ENCODE data around the gene MAP2K5.

The MAP2K5 gene

GRCh38 chr15:67506775-67507747 is 35.4 kb upstream of the MAP2K5 start:
- ATAC-seq, result no peak
- TF ChIP-seq CSRNP3 (CRISPR knock-in tag; IDR thresholded peaks at IDR 0.05) (no peak), TOX (CRISPR knock-in tag; IDR thresholded peaks at IDR 0.05; ENCODE audit: borderline replicate concordance) (no peak), RARB (CRISPR knock-in tag; IDR thresholded peaks at IDR 0.05) (no peak), ARNTL (CRISPR knock-in tag; IDR thresholded peaks at IDR 0.05; ENCODE audit: borderline replicate concordance, low read depth) (no peak), OSR1 (CRISPR knock-in tag; IDR thresholded peaks at IDR 0.05) (no peak), BACH2 (CRISPR knock-in tag; IDR thresholded peaks at IDR 0.05; ENCODE audit: borderline replicate concordance) (no peak), ZNF8 (CRISPR knock-in tag; IDR thresholded peaks at IDR 0.05) (no peak), ZNF565 (CRISPR knock-in tag; conservative IDR thresholded peaks at IDR 0.05; ENCODE audit: low read depth) (no peak), ZFP30 (CRISPR knock-in tag; IDR thresholded peaks at IDR 0.05) (no peak), SNAI2 (CRISPR knock-in tag; IDR thresholded peaks at IDR 0.05) (no peak)

DNA sequence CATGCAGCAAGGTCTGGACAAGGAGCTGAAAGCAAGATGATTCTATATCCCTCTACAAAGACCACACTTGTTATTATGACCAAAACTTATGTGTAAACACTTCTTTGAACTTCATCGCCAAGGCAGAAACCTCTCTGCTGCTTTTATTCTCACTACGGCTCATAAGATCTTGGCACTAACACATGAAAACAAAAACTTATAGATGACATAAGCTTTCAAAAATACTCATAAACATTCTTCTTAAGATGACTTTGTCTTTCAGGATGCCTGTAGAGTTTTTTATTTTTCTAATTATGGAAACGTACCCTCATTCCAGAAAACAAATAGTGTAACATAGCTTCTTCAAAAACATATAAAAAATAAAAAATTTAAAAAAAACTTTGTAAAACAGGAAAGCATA is 34.1 kb upstream of the MAP2K5 start:
- TF ChIP-seq OSR1 (CRISPR knock-in tag; IDR thresholded peaks at IDR 0.05) (no peak), ARNTL (CRISPR knock-in tag; IDR thresholded peaks at IDR 0.05; ENCODE audit: borderline replicate concordance, low read depth) (no peak), ESRRG (CRISPR knock-in tag; IDR thresholded peaks at IDR 0.05) (no peak), POU6F1 (CRISPR knock-in tag; IDR thresholded peaks at IDR 0.05; ENCODE audit: borderline replicate concordance, low read depth) (no peak), CREB5 (CRISPR knock-in tag; IDR thresholded peaks at IDR 0.05; ENCODE audit: low read depth) (no peak), PPARA (CRISPR knock-in tag; IDR thresholded peaks at IDR 0.05; ENCODE audit: borderline replicate concordance) (no peak), TSHZ2 (CRISPR knock-in tag; IDR thresholded peaks at IDR 0.05) (no peak)
- ATAC-seq, result no peak

DNA sequence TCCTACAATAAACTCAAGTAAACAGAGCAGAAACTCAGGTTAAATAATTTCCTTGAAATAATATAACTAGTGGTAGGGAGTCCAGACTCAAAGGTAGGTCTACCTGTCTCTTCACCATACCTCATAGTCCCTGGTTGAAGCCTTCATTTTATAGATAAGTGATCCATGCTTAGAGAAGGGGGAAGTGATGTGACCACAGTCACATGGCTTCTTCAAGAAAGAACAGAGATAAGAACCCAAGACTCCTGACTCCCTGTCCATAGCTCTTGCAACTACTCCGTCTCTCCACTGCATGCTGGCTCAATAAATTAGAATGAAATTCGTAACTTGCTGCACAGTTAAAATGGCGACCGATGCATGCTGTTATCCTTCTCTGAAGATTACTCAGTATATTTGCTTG is 32.6 kb upstream of the MAP2K5 start:
- no peak for ATAC-seq
- no peak for TF ChIP-seq SNAI2 (CRISPR knock-in tag; IDR thresholded peaks at IDR 0.05)
- no peak for TF ChIP-seq ZNF565 (CRISPR knock-in tag; conservative IDR thresholded peaks at IDR 0.05; ENCODE audit: low read depth)
- TF ChIP-seq ESRRG (CRISPR knock-in tag; IDR thresholded peaks at IDR 0.05), result no peak
- no peak for TF ChIP-seq TCF4 (CRISPR knock-in tag; IDR thresholded peaks at IDR 0.05; ENCODE audit: borderline replicate concordance)
- TF ChIP-seq OSR1 (CRISPR knock-in tag; IDR thresholded peaks at IDR 0.05), result no peak
- no peak for TF ChIP-seq ZFP30 (CRISPR knock-in tag; IDR thresholded peaks at IDR 0.05)
- no peak for TF ChIP-seq PPARA (CRISPR knock-in tag; IDR thresholded peaks at IDR 0.05; ENCODE audit: borderline replicate concordance)
- no peak for TF ChIP-seq GLIS3 (CRISPR knock-in tag; IDR thresholded peaks at IDR 0.05)
- TF ChIP-seq ZNF70 (CRISPR knock-in tag; IDR thresholded peaks at IDR 0.05), result no peak
- TF ChIP-seq CREB5 (CRISPR knock-in tag; IDR thresholded peaks at IDR 0.05; ENCODE audit: low read depth), result no peak
- TF ChIP-seq PATZ1 (CRISPR knock-in tag; IDR thresholded peaks at IDR 0.05; ENCODE audit: borderline replicate concordance), result no peak
